IMR-90 (cell line): ENCODE measurements around the gene SPSB4. TPM values are rescaled to one million over a fixed set of nuclear protein-coding genes. Genes with fewer than 3 reads are reported as not detected.

ENCODE experiments used
- ATAC-seq: fragments of 200-7000 bp; cut with Tn5 transposase; 2 replicates; pipeline ENCODE4 v1.9.1; 2020; ENCODE audit warnings: low read depth, mild to moderate bottlenecking, moderate library complexity
- BruUV-seq: library from RNA; stranded (reverse); fragments of 400-500 nt; replicated peaks from 2 replicates; lab custom pipeline; 2021; lab: Mats Ljungman, UMichigan
- CTCF ChIA-PET: fragments of 300-600 bp; formaldehyde crosslinking; extraction: SDS; loops from one replicate; lab custom pipeline; 2021; ENCODE audit warnings: antibody characterized with exemption; lab: Yijun Ruan, JAX
- POLR2A ChIA-PET: fragments of 300-600 bp; sonication (Branson Sonifier 250); formaldehyde crosslinking; loops from one replicate; lab custom pipeline; 2022; ENCODE audit warnings: antibody characterized with exemption; ENCODE audit not compliant: unreplicated experiment; lab: Charles Lee
- DNase-seq: peaks from one replicate; pipeline ENCODE4 v3.0.0; 2013
- H2AFZ ChIP-seq: replicated peaks from 2 replicates; pipeline ENCODE3; 2013; ENCODE audit warnings: low read length, mild to moderate bottlenecking; ENCODE audit not compliant: poor library complexity
- H2AK5ac ChIP-seq: 2 replicates; pipeline ENCODE4 v1.6.1; 2013; ENCODE audit warnings: low read depth, low read length, inconsistent platforms
- H2AK9ac ChIP-seq: replicated peaks from 2 replicates; pipeline ENCODE3; 2013; ENCODE audit warnings: mild to moderate bottlenecking, low read depth, low read length, moderate library complexity; ENCODE audit not compliant: poor library complexity
- H2BK120ac ChIP-seq: 2 replicates; pipeline ENCODE4 v1.6.1; 2013; ENCODE audit warnings: low read depth, low read length, inconsistent platforms
- H2BK15ac ChIP-seq: 3 replicates; pipeline ENCODE4 v1.6.1; 2013; ENCODE audit warnings: low read depth, low read length, inconsistent platforms
- H2BK20ac ChIP-seq: 2 replicates; pipeline ENCODE4 v1.6.1; 2013; ENCODE audit warnings: low read depth, mild to moderate bottlenecking, inconsistent platforms, low read length, moderate library complexity
- H2BK5ac ChIP-seq: 2 replicates; pipeline ENCODE4 v1.6.1; 2013; ENCODE audit warnings: mild to moderate bottlenecking, low read depth, low read length, inconsistent platforms; ENCODE audit not compliant: poor library complexity, severe bottlenecking
- H3K14ac ChIP-seq: replicated peaks from 2 replicates; pipeline ENCODE4 v1.6.1; 2013; ENCODE audit warnings: low read depth, low read length, inconsistent platforms
- H3K18ac ChIP-seq: 2 replicates; pipeline ENCODE4 v1.6.1; 2013; ENCODE audit warnings: low read depth, low read length, control low read depth
- H3K23ac ChIP-seq: 2 replicates; pipeline ENCODE4 v1.6.1; 2013; ENCODE audit warnings: low read depth, low read length, inconsistent platforms
- H3K27ac ChIP-seq: 2 replicates; pipeline ENCODE4 v1.5.1; 2013; ENCODE audit warnings: mild to moderate bottlenecking, control low read depth, low read length; ENCODE audit not compliant: insufficient read depth
- H3K27me3 ChIP-seq: 2 replicates; pipeline ENCODE4 v1.6.1; 2013; ENCODE audit warnings: low read length; ENCODE audit not compliant: control insufficient read depth, insufficient read depth
- H3K36me3 ChIP-seq: 2 replicates; pipeline ENCODE4 v1.6.1; 2013; ENCODE audit warnings: low read length, mixed read lengths; ENCODE audit not compliant: control insufficient read depth, insufficient read depth
- H3K4ac ChIP-seq: 2 replicates; pipeline ENCODE4 v1.6.1; 2013; ENCODE audit warnings: low read depth, low read length, inconsistent platforms
- H3K4me1 ChIP-seq: 2 replicates; pipeline ENCODE4 v1.6.1; 2013; ENCODE audit warnings: low read length, mixed read lengths; ENCODE audit not compliant: control insufficient read depth, insufficient read depth
- H3K4me2 ChIP-seq: 2 replicates; pipeline ENCODE4 v1.6.1; 2013; ENCODE audit warnings: low read depth, mild to moderate bottlenecking, control low read depth, low read length, moderate library complexity
- H3K4me3 ChIP-seq: 2 replicates; pipeline ENCODE4 v1.5.1; 2013; ENCODE audit warnings: low read depth, mild to moderate bottlenecking, control low read depth, low read length, moderate library complexity; ENCODE audit not compliant: insufficient read depth
- H3K56ac ChIP-seq: 2 replicates; pipeline ENCODE4 v1.6.1; 2013; ENCODE audit warnings: low read length, inconsistent platforms; ENCODE audit not compliant: insufficient read depth; ENCODE audit errors: extremely low read depth
- H3K79me1 ChIP-seq, 2 experiments: 2 replicates each; pipeline ENCODE4 v1.6.1; 2013; ENCODE audit warnings: low read length in 2 of 2, inconsistent platforms in 1 of 2, low read depth in 1 of 2
- H3K9ac ChIP-seq: 2 replicates; pipeline ENCODE4 v1.6.1; 2013; ENCODE audit warnings: low read depth, low read length, control low read depth
- H3K9me1 ChIP-seq: 2 replicates; pipeline ENCODE4 v1.6.1; 2013; ENCODE audit warnings: low read length, inconsistent platforms; ENCODE audit not compliant: insufficient read depth
- H3K9me3 ChIP-seq: 2 replicates; pipeline ENCODE4 v1.6.1; 2013; ENCODE audit warnings: low read length; ENCODE audit not compliant: control insufficient read depth, insufficient read depth
- H4K20me1 ChIP-seq: 2 replicates; pipeline ENCODE4 v1.6.1; 2013; ENCODE audit warnings: low read length, inconsistent platforms; ENCODE audit not compliant: insufficient read depth
- H4K5ac ChIP-seq: 2 replicates; pipeline ENCODE4 v1.6.1; 2013; ENCODE audit warnings: mild to moderate bottlenecking, low read depth, low read length, control low read depth
- H4K8ac ChIP-seq, 2 experiments: 2 replicates each; pipeline ENCODE4 v1.6.1; 2013; ENCODE audit warnings: low read depth in 2 of 2, low read length in 2 of 2, control low read depth in 1 of 2, inconsistent platforms in 1 of 2
- H4K91ac ChIP-seq: 2 replicates; pipeline ENCODE4 v1.6.1; 2013; ENCODE audit warnings: low read depth, low read length, inconsistent platforms; ENCODE audit not compliant: insufficient read depth
- POLR2A ChIP-seq: IDR thresholded peaks from 2 replicates; pipeline ENCODE4 v1.6.1; 2012; ENCODE audit warnings: mild to moderate bottlenecking, low read depth, low read length
- RAD21 ChIP-seq: IDR thresholded peaks from 2 replicates; pipeline ENCODE4 v1.6.1; 2012; ENCODE audit warnings: low read length, improper control_type of control experiment
- RCOR1 ChIP-seq: IDR thresholded peaks from 2 replicates; pipeline ENCODE4 v1.6.1; 2012; ENCODE audit warnings: mild to moderate bottlenecking, low read length, improper control_type of control experiment; ENCODE audit not compliant: insufficient replicate concordance
- SMC3 ChIP-seq: fragments of 150-350 bp; IDR thresholded peaks from 2 replicates; pipeline ENCODE4 v1.6.1; 2016; ENCODE audit warnings: low read depth, mild to moderate bottlenecking, antibody characterized with exemption, low read length, moderate library complexity
- WGBS, 2 experiments: methylation state at CpG; one replicate each; pipeline versions ENCODE4 v1.1.5 to v1.1.7; 2013; ENCODE audit warnings: missing lambda C conversion rate in 2 of 2; ENCODE audit not compliant: insufficient read length in 1 of 2; ENCODE audit errors: extremely low coverage in 2 of 2; 5-methylcytosine and 5-hydroxymethylcytosine counted together
- dilution Hi-C: fragments of 300-500 bp; cut with HindIII; formaldehyde crosslinking; loops from one replicate; pipeline ENCODE4 v1.14.3; 2018; ENCODE audit warnings: low sequenced_read_pairs; ENCODE audit not compliant: unreplicated experiment
- in situ Hi-C: fragments of 300-500 bp; cut with MboI; formaldehyde crosslinking; loops from 3 replicates; pipeline ENCODE4 v1.14.3; 2019; ENCODE audit warnings: low sequenced_read_pairs, inconsistent platforms, mixed read lengths
- intact Hi-C: fragments of 100-400 bp; cut with micrococcal nuclease; formaldehyde crosslinking; loops from 2 replicates; pipeline ENCODE4 v1.10.0; 2022
- polyA plus RNA-seq, 3 experiments: library from polyadenylated mRNA; depleted of rRNA; stranded (reverse); fragments of >200 nt; gene quantifications; 2 replicates each; pipeline ENCODE4 v1.2.3, GENCODE V29; 2012; ENCODE audit warnings: low replicate concordance in 1 of 3
- total RNA-seq: library from RNA; depleted of rRNA; stranded (reverse); fragments of >200 nt; gene quantifications from 2 replicates; pipeline ENCODE4 v1.2.3, GENCODE V29; 2012
- TF ChIP-seq, protein P1 (sequence below): conservative IDR thresholded peaks from 2 replicates; pipeline ENCODE4 v1.5.1; 2012; ENCODE audit warnings: mild to moderate bottlenecking, low read depth, low read length, improper control_type of control experiment

SPSB4 gene
- total and polyA plus RNA-seq, 2 of the 4 experiments (the other 2 are of a cell fraction) = not detected

DNA sequence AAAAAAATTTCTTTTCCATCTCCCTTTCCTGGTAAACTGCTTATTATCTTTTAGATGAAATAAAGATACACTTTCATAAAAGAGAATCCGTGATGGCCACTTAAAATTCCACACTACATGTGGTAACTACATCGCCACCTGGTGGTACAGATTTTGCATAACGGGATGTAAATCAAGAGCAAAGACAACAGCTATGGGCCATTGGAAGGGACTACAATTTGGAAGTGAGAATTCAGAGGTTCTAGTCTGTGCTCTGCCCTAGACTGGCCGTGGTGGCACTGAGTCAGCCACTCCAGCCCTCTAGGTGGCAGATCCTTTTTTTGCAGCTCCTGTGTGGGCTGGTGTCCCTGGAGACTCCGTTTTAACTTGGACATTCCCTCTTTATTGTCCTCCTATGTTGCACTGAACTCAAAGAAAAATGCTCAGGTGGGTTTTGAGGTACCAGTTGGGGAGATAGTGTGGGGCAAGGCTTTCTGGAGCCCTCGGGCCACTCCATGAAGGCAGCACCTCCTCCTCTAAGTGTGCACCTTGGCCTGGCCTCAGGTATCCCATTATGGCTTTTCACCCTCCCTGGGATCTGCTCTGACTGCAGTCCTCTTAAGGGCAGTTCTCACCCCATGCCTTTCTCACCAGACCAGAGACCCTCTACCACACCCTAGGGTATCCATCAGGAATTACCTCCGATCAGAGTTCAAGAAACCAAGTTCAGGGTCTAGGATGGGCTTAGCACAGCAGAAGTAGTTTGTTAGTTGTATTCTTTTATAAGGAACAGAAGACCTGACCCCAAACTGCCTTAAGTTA, 54.9 kb downstream of the SPSB4 start:
- Histone ChIP-seq H4K8ac (no peak overlapping the region), H3K27me3 (peaks cover 32% of the 10 kb centered on the region), H3K4ac (no peak overlapping the region), H2AK9ac (no peak overlapping the region), H4K20me1 (no peaks in the 10 kb centered on the region), H3K18ac (no peak overlapping the region), H4K5ac (no peak overlapping the region), H3K36me3 (no peaks in the 10 kb centered on the region), H3K27ac (no peak overlapping the region), H3K4me2 (no peak overlapping the region), H2AFZ (no peak overlapping the region), H3K79me1 (no peaks in the 10 kb centered on the region), H3K23ac (no peak overlapping the region), H2BK20ac (no peak overlapping the region), H3K9ac (no peak overlapping the region), H3K9me1 (no peaks in the 10 kb centered on the region), H3K14ac (no peak overlapping the region), H2BK15ac (no peak overlapping the region), H2AK5ac (no peak overlapping the region), H3K4me3 (no peak overlapping the region), H2BK5ac (no peak overlapping the region), H4K91ac (no peak overlapping the region), H2BK120ac (no peak overlapping the region), H3K4me1 (no peaks in the 10 kb centered on the region), H3K56ac (no peak overlapping the region), H3K9me3 (no peaks in the 10 kb centered on the region)
- POLR2A ChIA-PET = no interaction called here
- ATAC-seq (peak; percentile 90), DNase-seq (peak; percentile 86)
- TF ChIP-seq, protein P1, sequence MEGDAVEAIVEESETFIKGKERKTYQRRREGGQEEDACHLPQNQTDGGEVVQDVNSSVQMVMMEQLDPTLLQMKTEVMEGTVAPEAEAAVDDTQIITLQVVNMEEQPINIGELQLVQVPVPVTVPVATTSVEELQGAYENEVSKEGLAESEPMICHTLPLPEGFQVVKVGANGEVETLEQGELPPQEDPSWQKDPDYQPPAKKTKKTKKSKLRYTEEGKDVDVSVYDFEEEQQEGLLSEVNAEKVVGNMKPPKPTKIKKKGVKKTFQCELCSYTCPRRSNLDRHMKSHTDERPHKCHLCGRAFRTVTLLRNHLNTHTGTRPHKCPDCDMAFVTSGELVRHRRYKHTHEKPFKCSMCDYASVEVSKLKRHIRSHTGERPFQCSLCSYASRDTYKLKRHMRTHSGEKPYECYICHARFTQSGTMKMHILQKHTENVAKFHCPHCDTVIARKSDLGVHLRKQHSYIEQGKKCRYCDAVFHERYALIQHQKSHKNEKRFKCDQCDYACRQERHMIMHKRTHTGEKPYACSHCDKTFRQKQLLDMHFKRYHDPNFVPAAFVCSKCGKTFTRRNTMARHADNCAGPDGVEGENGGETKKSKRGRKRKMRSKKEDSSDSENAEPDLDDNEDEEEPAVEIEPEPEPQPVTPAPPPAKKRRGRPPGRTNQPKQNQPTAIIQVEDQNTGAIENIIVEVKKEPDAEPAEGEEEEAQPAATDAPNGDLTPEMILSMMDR = peak; percentile 80
- TF ChIP-seq SMC3 (peak; percentile 77), RCOR1 (no peak), POLR2A (no peak), RAD21 (peak; percentile 72)
- BruUV-seq = no TSS peak
- in situ Hi-C loops (loop anchor here (10.0 kb wide), 1 partner anchor 211 kb away; no protein-coding TSS in a partner anchor), intact Hi-C loops (loop anchor here (1.0 kb wide), 4 partner anchors 86 to 208 kb away; no protein-coding TSS in a partner anchor), dilution Hi-C loops (no loop called here)
- CTCF ChIA-PET = interaction anchor here (0.9 to 1.8 kb wide), 4 partner anchors 10 to 208 kb away, joined by 4 to 8 read pairs (median 6); no protein-coding TSS in a partner anchor
- WGBS, 2 experiments = no CpG with 5 or more reads among the region's 7 CpGs
